CD4-positive, alpha-beta memory T cell (primary cell): ENCODE measurements around the gene ARPP21. TPM values are rescaled to one million over a fixed set of nuclear protein-coding genes. Genes with fewer than 3 reads are reported as not detected.

ENCODE experiments used
- CTCF ChIA-PET: fragments of 350-600 bp; sonication (Branson Sonifier 250); formaldehyde crosslinking; loops from one replicate; lab custom pipeline; 2021; ENCODE audit warnings: inconsistent platforms; ENCODE audit not compliant: partially characterized antibody; lab: Charles Lee
- POLR2A ChIA-PET: fragments of 350-600 bp; sonication (Branson Sonifier 250); formaldehyde crosslinking; loops from one replicate; lab custom pipeline; 2021; ENCODE audit not compliant: partially characterized antibody; lab: Charles Lee
- DNase-seq, 5 donors: peaks; one replicate each; pipeline versions ENCODE4 v3.0.0 to v3.0.0-alpha.2; 2020 to 2022; ENCODE audit warnings: mixed read lengths in 1 of 5
- H3K27ac ChIP-seq: one replicate; pipeline ENCODE4 v1.7.0; 2013; ENCODE audit warnings: low read depth, low read length
- H3K27me3 ChIP-seq: 2 replicates; pipeline ENCODE4 v1.7.0; 2013; ENCODE audit warnings: mild to moderate bottlenecking, low read length, moderate library complexity; ENCODE audit not compliant: insufficient read depth
- H3K36me3 ChIP-seq: 2 replicates; pipeline ENCODE4 v1.7.0; 2013; ENCODE audit warnings: mild to moderate bottlenecking, low read length, moderate library complexity; ENCODE audit not compliant: insufficient read depth
- H3K4me1 ChIP-seq: 2 replicates; pipeline ENCODE4 v1.7.0; 2013; ENCODE audit warnings: mild to moderate bottlenecking, low read length, moderate library complexity; ENCODE audit not compliant: insufficient read depth
- H3K4me3 ChIP-seq, 2 donors: one replicate each; pipeline ENCODE4 v1.7.0; 2013; ENCODE audit warnings: low read length in 2 of 2, mild to moderate bottlenecking in 1 of 2
- H3K9me3 ChIP-seq, 2 donors: one replicate each; pipeline ENCODE4 v1.7.0; 2013; ENCODE audit warnings: low read length in 2 of 2, control low read depth in 1 of 2; ENCODE audit not compliant: control insufficient read depth in 1 of 2
- H3K27ac Mint-ChIP-seq, 7 donors: one replicate each; pipeline ENCODE4 v1.8.0; 2020 to 2021; ENCODE audit warnings: mixed read lengths in 7 of 7, mild to moderate bottlenecking in 6 of 7, inconsistent platforms in 3 of 7, moderate library complexity in 3 of 7
- H3K27me3 Mint-ChIP-seq, 2 donors: one replicate each; pipeline ENCODE4 v1.8.0; 2020 to 2021; ENCODE audit warnings: mixed read lengths in 2 of 2
- H3K36me3 Mint-ChIP-seq, 2 donors: one replicate each; pipeline ENCODE4 v1.8.0; 2020 to 2021; ENCODE audit warnings: mixed read lengths in 2 of 2, inconsistent platforms in 1 of 2, mild to moderate bottlenecking in 1 of 2
- H3K4me1 Mint-ChIP-seq, 4 donors: one replicate each; pipeline ENCODE4 v1.8.0; 2020 to 2021; ENCODE audit warnings: mixed read lengths in 4 of 4, mild to moderate bottlenecking in 1 of 4
- H3K4me3 Mint-ChIP-seq, 8 donors: one replicate each; pipeline ENCODE4 v1.8.0; 2020 to 2021; ENCODE audit warnings: mixed read lengths in 8 of 8, mild to moderate bottlenecking in 7 of 8, moderate library complexity in 6 of 8, inconsistent platforms in 3 of 8
- H3K9me3 Mint-ChIP-seq, 8 donors: one replicate each; pipeline ENCODE4 v1.8.0; 2020 to 2021; ENCODE audit warnings: mixed read lengths in 8 of 8, mild to moderate bottlenecking in 5 of 8, inconsistent platforms in 3 of 8, moderate library complexity in 1 of 8
- intact Hi-C: fragments of 100-400 bp; cut with micrococcal nuclease; formaldehyde crosslinking; loops from one replicate; pipeline ENCODE4 v1.15.1; 2023
- polyA plus RNA-seq, 2 donors: library from polyadenylated mRNA; unstranded; fragments of 300-500 nt; fragmentation: Illumina TruSeq; gene quantifications; one replicate each; pipeline ENCODE4 v1.2.3, GENCODE V29; 2021
- total RNA-seq, 2 experiments: library from RNA; stranded (reverse); gene quantifications; one replicate each; pipeline ENCODE4 v1.2.3, GENCODE V29; 2021

Gene ARPP21
- total and polyA plus RNA-seq, 4 experiments from 2014 or later: not detected

- DNase-seq: no peak
- CTCF ChIA-PET: no interaction called here
- POLR2A ChIA-PET: no interaction called here
- H3K36me3 Mint-ChIP-seq: no peaks in the 10 kb centered on the region
- no peaks in the 10 kb centered on the region for H3K4me1 Mint-ChIP-seq
- intact Hi-C loops: no loop called here
- H3K27me3 Mint-ChIP-seq: no peaks in the 10 kb centered on the region
- no peak overlapping the region for H3K4me3 Mint-ChIP-seq
- Histone ChIP-seq H3K4me3 (no peak overlapping the region), H3K27me3 (no peaks in the 10 kb centered on the region), H3K27ac (no peak overlapping the region), H3K9me3 (no peaks in the 10 kb centered on the region), H3K36me3 (no peaks in the 10 kb centered on the region), H3K4me1 (no peaks in the 10 kb centered on the region)
- H3K9me3 Mint-ChIP-seq: peaks cover 0 to 4% (median 0%) of the 10 kb centered on the region in 8 donors
- H3K27ac Mint-ChIP-seq: no peak overlapping the region
Measured at GRCh38 chr3:35772381-35773015, 133.2 kb downstream of the ARPP21 start.

GRCh38 chr3:35773417-35773816 lies 134.1 kb downstream of the ARPP21 start:
- Histone ChIP-seq H3K9me3 (no peaks in the 10 kb centered on the region), H3K27ac (no peak overlapping the region), H3K27me3 (no peaks in the 10 kb centered on the region), H3K36me3 (no peaks in the 10 kb centered on the region), H3K4me3 (no peak overlapping the region), H3K4me1 (no peaks in the 10 kb centered on the region)
- no peak for DNase-seq
- Mint-ChIP-seq H3K9me3 (peaks cover 0 to 4% (median 0%) of the 10 kb centered on the region in 8 donors), H3K36me3 (no peaks in the 10 kb centered on the region), H3K4me3 (no peak overlapping the region), H3K27ac (no peak overlapping the region), H3K4me1 (no peaks in the 10 kb centered on the region), H3K27me3 (no peaks in the 10 kb centered on the region)
- ChIA-PET POLR2A (no interaction called here), CTCF (no interaction called here)
- intact Hi-C loops: no loop called here

GRCh38 chr3:35776346-35776745 lies 137.0 kb downstream of the ARPP21 start:
- Histone ChIP-seq H3K27me3 (no peaks in the 10 kb centered on the region), H3K4me1 (no peaks in the 10 kb centered on the region), H3K4me3 (no peak overlapping the region), H3K27ac (no peak overlapping the region), H3K9me3 (no peaks in the 10 kb centered on the region), H3K36me3 (no peaks in the 10 kb centered on the region)
- peaks cover 0 to 3% (median 0%) of the 10 kb centered on the region in 8 donors for H3K9me3 Mint-ChIP-seq
- POLR2A ChIA-PET: no interaction called here
- no peaks in the 10 kb centered on the region for H3K27me3 Mint-ChIP-seq
- intact Hi-C loops: no loop called here
- no peaks in the 10 kb centered on the region for H3K4me1 Mint-ChIP-seq
- no peaks in the 10 kb centered on the region for H3K36me3 Mint-ChIP-seq
- H3K27ac Mint-ChIP-seq: no peak overlapping the region
- no peak overlapping the region for H3K4me3 Mint-ChIP-seq
- CTCF ChIA-PET: no interaction called here
- DNase-seq: no peak

- POLR2A ChIA-PET: no interaction called here
- no peaks in the 10 kb centered on the region for H3K9me3 ChIP-seq
- CTCF ChIA-PET: no interaction called here
- no peak overlapping the region for H3K27ac ChIP-seq
- Mint-ChIP-seq H3K4me3 (no peak overlapping the region), H3K27me3 (no peaks in the 10 kb centered on the region), H3K27ac (no peak overlapping the region), H3K4me1 (no peaks in the 10 kb centered on the region), H3K36me3 (no peaks in the 10 kb centered on the region), H3K9me3 (peaks cover 0 to 3% (median 0%) of the 10 kb centered on the region in 8 donors)
- no peak overlapping the region for H3K4me3 ChIP-seq
- H3K4me1 ChIP-seq: no peaks in the 10 kb centered on the region
- no peaks in the 10 kb centered on the region for H3K27me3 ChIP-seq
- no peak for DNase-seq
- H3K36me3 ChIP-seq: no peaks in the 10 kb centered on the region
- intact Hi-C loops: no loop called here
Measured at GRCh38 chr3:35777065-35777464, 137.7 kb downstream of the ARPP21 start.

- no peaks in the 10 kb centered on the region for H3K36me3 Mint-ChIP-seq
- DNase-seq: no peak
- H3K4me1 Mint-ChIP-seq: no peaks in the 10 kb centered on the region
- Histone ChIP-seq H3K36me3 (no peaks in the 10 kb centered on the region), H3K9me3 (no peaks in the 10 kb centered on the region), H3K27me3 (no peaks in the 10 kb centered on the region), H3K4me3 (no peak overlapping the region), H3K27ac (no peak overlapping the region), H3K4me1 (no peaks in the 10 kb centered on the region)
- POLR2A ChIA-PET: no interaction called here
- intact Hi-C loops: no loop called here
- H3K27ac Mint-ChIP-seq: no peak overlapping the region
- no peaks in the 10 kb centered on the region for H3K27me3 Mint-ChIP-seq
- peaks cover 0 to 3% (median 0%) of the 10 kb centered on the region in 8 donors for H3K9me3 Mint-ChIP-seq
- H3K4me3 Mint-ChIP-seq: no peak overlapping the region
- CTCF ChIA-PET: no interaction called here
Measured at GRCh38 chr3:35777563-35778554, 138.5 kb downstream of the ARPP21 start.

- Mint-ChIP-seq H3K9me3 (peaks cover 0 to 4% (median 1%) of the 10 kb centered on the region in 8 donors), H3K27me3 (no peaks in the 10 kb centered on the region), H3K27ac (no peak overlapping the region), H3K36me3 (no peaks in the 10 kb centered on the region), H3K4me1 (no peaks in the 10 kb centered on the region), H3K4me3 (no peak overlapping the region)
- intact Hi-C loops: no loop called here
- no peak for DNase-seq
- no peaks in the 10 kb centered on the region for H3K36me3 ChIP-seq
- ChIA-PET CTCF (no interaction called here), POLR2A (no interaction called here)
- no peaks in the 10 kb centered on the region for H3K9me3 ChIP-seq
- H3K27ac ChIP-seq: no peak overlapping the region
- no peaks in the 10 kb centered on the region for H3K4me1 ChIP-seq
- no peak overlapping the region for H3K4me3 ChIP-seq
- H3K27me3 ChIP-seq: no peaks in the 10 kb centered on the region
Measured at GRCh38 chr3:35779611-35780010, 140.3 kb downstream of the ARPP21 start.

GRCh38 chr3:35780800-35781199 lies 141.5 kb downstream of the ARPP21 start:
- intact Hi-C loops: no loop called here

More at GRCh38 chr3:35780800-35781199, 141.5 kb downstream of the ARPP21 start:
- no peak overlapping the region for H3K27ac Mint-ChIP-seq
- Histone ChIP-seq H3K27me3 (no peaks in the 10 kb centered on the region), H3K36me3 (no peaks in the 10 kb centered on the region), H3K27ac (no peak overlapping the region), H3K9me3 (no peaks in the 10 kb centered on the region), H3K4me1 (no peaks in the 10 kb centered on the region), H3K4me3 (no peak overlapping the region)
- H3K36me3 Mint-ChIP-seq: no peaks in the 10 kb centered on the region
- no peaks in the 10 kb centered on the region for H3K4me1 Mint-ChIP-seq
- H3K4me3 Mint-ChIP-seq: no peak overlapping the region
- no peaks in the 10 kb centered on the region for H3K27me3 Mint-ChIP-seq
- POLR2A ChIA-PET: no interaction called here
- CTCF ChIA-PET: no interaction called here
- H3K9me3 Mint-ChIP-seq: peaks cover 0 to 6% (median 1%) of the 10 kb centered on the region in 8 donors
- DNase-seq: no peak
